HCT116 (cell line): ENCODE measurements around the gene CCNL1.

ENCODE experiments used
- CTCF ChIP-seq, 3 experiments: fragments of 200-600 bp in 1 of 3; sonication (generic) in 1 of 3; IDR thresholded peaks in 2 of 3; conservative IDR thresholded peaks in 1 of 3; 2 replicates each; pipeline ENCODE4 v1.5.1; 2012 to 2017; ENCODE audit warnings: low read depth in 2 of 3, low read length in 2 of 3, antibody characterized with exemption in 1 of 3, borderline replicate concordance in 1 of 3, control low read depth in 1 of 3, mild to moderate bottlenecking in 1 of 3, mixed read lengths in 1 of 3, mixed run types in 1 of 3, moderate library complexity in 1 of 3; ENCODE audit not compliant: insufficient read depth in 1 of 3
- EZH2phosphoT487 ChIP-seq: fragments of 200-600 bp; IDR thresholded peaks from 2 replicates; pipeline ENCODE4 v1.6.1; 2018; ENCODE audit warnings: antibody characterized with exemption, borderline replicate concordance
- FOSL1 ChIP-seq: IDR thresholded peaks from 2 replicates; pipeline ENCODE4 v1.6.1; 2012; ENCODE audit warnings: low read depth
- POLR2A ChIP-seq: IDR thresholded peaks from 2 replicates; pipeline ENCODE4 v1.7.0; 2011; ENCODE audit warnings: borderline replicate concordance; ENCODE audit not compliant: insufficient read depth, insufficient read length; ENCODE audit errors: extremely low read depth

- TF ChIP-seq FOSL1 (no peak), CTCF (IDR thresholded peaks at IDR 0.05 in 2 of 3, conservative IDR thresholded peaks at IDR 0.05 in 1 of 3; ENCODE audit: borderline replicate concordance in 1 of 3, insufficient read depth in 1 of 3, low read depth in 2 of 3, low read length in 2 of 3) (no peak), EZH2phosphoT487 (no peak), POLR2A (no peak)
These were observed 36.3 kb downstream of the CCNL1 start for GRCh38 chr3:157123621-157124020.
